DMS114 treated with DMSO at 0.1 percent for 48 hours (cell line): Measurements from ENCODE around the gene CCDC148.

Experiments
- DNase-seq: peaks from one replicate; lab custom pipeline; 2025; ENCODE audit not compliant: unreplicated experiment; lab: John Stamatoyannopoulos, UW

Gene CCDC148

GRCh38 chr2:158130832-158131473, 325.6 kb downstream of the CCDC148 start:
- no peak for DNase-seq

DNA sequence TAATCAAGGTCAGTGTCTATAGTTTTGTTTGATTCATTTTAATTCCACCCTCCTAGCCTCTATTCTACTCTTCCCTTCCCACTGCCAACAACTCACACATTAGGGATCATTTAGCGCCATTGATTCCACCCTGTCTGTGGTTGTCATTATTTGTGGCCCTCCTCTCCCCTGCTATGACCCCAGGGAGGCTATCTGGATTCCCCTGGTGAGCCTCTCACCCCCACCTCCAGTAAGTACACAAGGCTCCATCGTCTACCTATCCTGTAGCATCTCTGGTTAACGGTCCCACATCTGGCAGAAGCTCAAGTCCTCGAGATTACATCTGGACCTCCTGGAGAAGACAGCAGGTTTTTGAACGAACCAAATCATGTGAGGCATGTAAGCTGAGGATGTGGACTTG, 327.5 kb downstream of the CCDC148 start:
- no peak for DNase-seq

DNA sequence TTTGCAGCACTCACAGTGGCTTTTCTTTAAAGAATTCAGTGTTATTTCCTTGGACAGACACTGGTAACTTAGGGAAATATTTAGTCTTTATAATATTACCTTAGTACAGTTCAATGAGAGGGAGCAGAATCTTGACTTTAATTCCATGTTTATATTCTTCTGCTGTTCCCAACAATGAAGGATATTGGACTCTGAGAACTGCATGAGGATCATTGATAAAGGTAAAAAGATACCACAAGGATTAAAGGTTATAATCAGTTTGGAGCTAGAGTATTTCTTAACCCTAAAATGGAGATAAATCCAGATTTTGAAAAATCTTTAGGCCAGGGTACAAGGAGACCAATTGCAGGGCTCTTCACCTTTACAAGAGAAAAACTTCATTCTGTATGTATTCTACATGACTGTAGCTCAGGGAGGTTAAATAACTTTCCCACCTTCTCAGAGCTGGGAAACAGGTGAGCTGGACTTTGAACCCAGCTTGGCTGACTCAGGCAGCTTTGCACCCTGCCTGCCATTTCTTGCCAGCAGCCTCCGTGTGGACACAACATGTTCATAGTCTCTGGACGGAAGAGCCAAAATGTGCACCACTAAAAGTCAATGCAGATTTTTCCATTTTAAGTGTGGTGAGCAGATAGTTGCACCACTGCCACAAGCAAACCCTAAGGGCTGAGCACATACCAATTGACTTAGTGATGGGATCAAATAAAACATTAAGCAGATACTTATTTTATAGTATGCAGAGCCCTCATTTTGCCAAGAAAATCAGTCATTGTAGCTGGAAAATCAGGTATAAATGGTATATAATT, 328.2 kb downstream of the CCDC148 start:
- DNase-seq, result no peak

DNA sequence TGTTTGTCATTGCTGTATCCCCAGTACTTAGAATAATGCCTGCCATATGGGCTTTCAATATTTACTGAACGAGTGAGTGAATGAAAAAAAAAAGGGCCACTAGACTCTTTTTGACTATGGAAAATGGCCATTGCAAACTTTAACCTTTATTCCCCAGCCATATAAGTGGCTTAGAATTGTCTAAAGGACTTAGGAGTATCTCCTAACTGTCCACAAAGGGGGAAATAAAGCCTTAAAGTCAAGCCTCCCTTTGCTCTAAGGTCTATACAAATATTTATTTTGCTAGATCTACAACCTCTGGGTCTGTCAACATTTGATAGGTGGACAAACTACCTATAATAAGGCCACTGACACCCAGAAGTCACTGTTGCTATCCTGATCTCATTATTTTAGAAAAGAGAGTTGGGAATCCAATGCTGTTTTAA, 329.2 kb downstream of the CCDC148 start:
- no peak for DNase-seq

DNA sequence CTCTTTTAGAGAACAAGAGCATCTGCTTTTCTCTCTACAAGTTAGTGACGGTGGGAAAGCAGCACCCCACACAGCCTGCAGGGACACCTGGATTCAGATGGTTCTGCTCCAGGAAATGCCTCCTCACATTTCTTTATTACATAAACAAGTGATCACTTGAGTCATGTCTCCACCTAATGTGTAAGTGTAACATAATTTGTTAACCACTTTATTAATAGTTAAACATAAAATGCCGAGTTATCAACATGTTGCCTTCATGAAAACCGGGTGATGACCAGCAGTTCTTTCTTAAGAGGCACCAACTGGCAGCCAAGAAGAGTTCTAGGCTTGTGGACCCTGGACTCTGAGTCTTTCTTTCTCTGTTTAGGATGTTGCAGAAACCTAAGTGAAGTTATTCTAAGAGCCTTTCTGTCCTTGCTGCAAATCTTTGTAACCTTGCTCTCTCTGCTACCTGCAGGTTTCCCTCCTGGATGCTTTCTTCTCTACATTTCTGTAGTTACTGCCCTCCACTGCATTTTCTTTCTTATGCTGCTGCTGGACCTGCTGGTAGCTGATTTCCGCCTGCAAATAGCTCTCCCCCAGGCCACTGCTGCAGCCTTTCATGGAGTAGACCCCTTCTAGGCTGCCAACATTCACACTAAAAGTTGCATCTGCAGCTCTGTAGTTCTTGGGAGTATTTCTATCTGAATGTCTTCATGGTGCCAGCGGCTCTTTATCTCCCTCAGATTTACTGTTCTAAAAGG, 330.6 kb downstream of the CCDC148 start:
- no peak for DNase-seq

- no peak for DNase-seq
Measured at GRCh38 chr2:158124896-158125295, 331.7 kb downstream of the CCDC148 start.
